Measurements from ENCODE around the gene LIM2.
A peak's percentile ranks its signal among the peaks of the same experiment; 100 is the strongest.

LIM2 gene

GRCh38 chr19:51338563-51339312 is 49.0 kb downstream of the LIM2 start:
- peak; percentile 70 for DNase-seq

- no peak for DNase-seq
Observed at GRCh38 chr19:51337861-51338562, 49.8 kb downstream of the LIM2 start.

- no peak for DNase-seq
Observed at GRCh38 chr19:51337141-51337860, 50.5 kb downstream of the LIM2 start.

- DNase-seq, result no peak
Observed at GRCh38 chr19:51333836-51334460, 53.8 kb downstream of the LIM2 start.

GRCh38 chr19:51331716-51332115 is 56.1 kb downstream of the LIM2 start:
- no peak for DNase-seq

- no peak for DNase-seq
Observed at GRCh38 chr19:51331193-51331592, 56.6 kb downstream of the LIM2 start.

- no peak for DNase-seq
Observed at GRCh38 chr19:51330366-51330765, 57.4 kb downstream of the LIM2 start.
